GM19238 (cell line): ENCODE measurements around the gene NUMBL.
A peak's percentile ranks its signal among the peaks of the same experiment; 100 is the strongest.

Experiments used
- DNase-seq: peaks from one replicate; pipeline ENCODE4 v3.0.0; 2011; ENCODE audit warnings: low spot score; ENCODE audit not compliant: insufficient read length

The NUMBL gene

DNA sequence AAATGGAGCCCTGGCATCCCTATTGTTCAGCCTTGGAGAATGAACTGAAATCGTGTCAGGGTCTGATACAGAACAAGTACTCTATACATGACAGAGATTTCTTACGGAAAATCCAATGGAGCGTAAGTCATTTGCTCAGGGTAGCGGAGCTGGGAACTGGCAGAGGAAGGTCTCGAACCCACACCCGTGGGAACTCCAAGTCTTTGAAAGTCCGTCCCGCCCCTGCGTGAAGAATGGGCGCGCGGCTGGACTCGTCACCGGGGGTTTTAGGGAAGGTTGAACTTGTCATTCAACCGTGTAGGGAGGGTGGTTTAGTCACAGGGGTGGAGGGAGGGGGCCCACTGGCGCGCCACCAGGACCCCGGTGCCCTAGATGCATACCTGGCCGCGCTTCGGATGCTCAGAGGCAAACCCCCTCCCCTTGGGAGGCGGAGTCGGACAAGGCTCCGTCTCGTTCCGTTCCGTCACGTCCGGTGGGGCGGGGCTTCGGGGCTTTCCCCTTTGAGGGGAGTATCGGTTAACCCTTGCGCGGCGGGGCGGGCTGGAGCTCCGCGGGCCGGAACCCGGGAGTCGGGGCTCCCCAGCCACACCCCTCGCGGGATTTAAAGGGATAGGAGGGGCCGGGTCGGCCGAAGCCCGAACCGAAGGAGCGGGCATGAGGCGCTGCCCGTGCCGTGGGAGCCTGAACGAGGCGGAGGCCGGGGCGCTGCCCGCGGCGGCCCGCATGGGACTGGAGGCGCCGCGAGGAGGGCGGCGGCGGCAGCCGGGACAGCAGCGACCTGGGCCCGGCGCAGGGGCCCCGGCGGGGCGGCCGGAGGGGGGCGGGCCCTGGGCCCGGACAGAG lies 26.3 kb upstream of the NUMBL start, which contains the start of the genes COQ8B and ITPKC:
Gene COQ8B, minus strand, starts transcription at position 405 of the 843 bp plus-strand sequence. CDS start 2,254 bp downstream, outside the sequence.
Gene ITPKC, plus strand, starts transcription at position 631 of the 843 bp plus-strand sequence. Its CDS starts 24 bp downstream, at position 655.
- DNase-seq = peak; percentile 97

- no peak for DNase-seq
These were observed 25.6 kb upstream of the NUMBL start for GRCh38 chr19:40716031-40716481.

- peak; percentile 94 for DNase-seq
These were observed 24.2 kb upstream of the NUMBL start for GRCh38 chr19:40714441-40715299.

GRCh38 chr19:40713939-40714338 lies 23.5 kb upstream of the NUMBL start:
- no peak for DNase-seq

DNA sequence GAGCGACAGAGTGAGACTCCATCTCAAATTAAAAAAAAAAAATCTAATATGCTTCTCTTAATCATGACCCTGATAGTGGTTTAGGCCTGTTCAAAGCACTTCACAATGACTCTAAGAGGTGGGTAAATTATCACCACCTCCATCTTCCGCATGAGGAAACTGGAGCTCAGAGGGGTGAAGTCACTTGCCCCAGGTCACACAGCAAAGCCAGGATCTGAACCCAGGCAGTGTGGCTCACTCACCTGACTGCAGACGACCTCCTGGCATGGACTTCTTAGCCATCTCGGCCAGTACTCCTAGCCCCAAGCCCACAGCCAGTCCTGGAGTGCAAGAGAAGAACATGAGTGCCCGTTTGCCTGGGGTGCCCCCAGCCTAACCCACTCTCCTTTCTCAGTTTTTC lies 19.4 kb upstream of the NUMBL start:
- no peak for DNase-seq

DNA sequence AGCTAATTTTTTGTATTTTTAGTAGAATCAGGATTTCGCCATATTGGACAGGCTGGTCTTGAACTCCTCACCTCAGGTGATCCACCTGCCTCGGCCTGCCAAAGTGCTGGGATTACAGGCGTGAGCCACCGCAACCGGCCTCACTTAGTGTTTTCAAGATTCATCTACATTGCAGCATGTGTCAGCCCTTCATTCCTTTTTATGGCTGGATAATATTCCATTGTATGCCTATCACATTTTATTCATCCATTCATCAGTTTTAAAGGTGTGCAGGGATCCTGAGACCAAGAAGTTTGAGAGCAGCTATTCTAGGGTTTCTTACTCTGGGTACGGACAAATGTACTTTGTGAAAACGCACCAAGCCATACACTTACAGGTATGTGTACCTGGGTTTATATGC lies 17.2 kb upstream of the NUMBL start:
- no peak for DNase-seq

DNA sequence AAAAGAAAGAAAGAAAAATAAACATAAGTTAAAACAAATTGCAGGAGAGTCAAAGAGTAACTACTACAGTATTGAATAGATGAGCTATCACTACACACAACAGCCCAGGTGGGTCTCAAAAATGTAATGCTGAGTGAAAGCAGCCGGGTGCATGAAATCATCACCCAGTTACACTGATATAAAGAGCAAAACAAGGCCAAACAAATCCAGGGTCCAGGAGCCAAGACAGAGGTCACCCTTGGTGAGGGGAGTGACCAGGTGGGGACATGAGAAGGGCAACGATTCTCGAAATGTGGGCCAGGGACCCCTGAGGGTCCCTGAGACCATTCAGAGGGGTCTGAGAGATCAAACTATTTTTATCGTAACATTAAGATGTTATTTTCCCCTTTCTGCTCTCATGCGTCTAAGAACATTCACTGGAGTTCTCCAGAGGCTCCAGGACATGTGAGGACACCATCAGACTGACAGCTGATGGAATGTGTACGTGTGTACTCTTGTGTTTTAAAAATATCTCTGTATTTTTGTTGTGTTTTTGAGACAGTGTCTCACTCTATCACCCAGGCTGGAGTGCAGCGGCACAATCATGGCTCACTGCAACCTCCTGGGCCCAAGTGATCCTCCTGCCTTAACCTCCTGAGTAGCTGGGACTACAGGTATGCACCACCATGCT lies 15.6 kb upstream of the NUMBL start:
- no peak for DNase-seq

DNA sequence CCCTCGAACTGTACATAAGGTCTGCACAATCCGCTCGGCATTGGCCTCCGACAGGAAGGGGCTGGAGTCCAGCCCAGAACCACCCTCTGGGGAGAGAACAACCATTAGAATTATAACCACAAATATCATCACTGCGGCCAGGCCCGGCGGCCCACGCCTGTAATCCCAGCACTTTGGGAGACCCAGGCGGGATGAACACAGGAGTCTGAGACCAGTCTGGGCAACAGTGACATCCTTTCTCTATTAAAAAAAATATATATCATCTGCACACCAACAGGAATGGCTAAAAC lies 14.9 kb upstream of the NUMBL start:
- DNase-seq = no peak

GRCh38 chr19:40704491-40705361 lies 14.3 kb upstream of the NUMBL start:
- DNase-seq = no peak

DNA sequence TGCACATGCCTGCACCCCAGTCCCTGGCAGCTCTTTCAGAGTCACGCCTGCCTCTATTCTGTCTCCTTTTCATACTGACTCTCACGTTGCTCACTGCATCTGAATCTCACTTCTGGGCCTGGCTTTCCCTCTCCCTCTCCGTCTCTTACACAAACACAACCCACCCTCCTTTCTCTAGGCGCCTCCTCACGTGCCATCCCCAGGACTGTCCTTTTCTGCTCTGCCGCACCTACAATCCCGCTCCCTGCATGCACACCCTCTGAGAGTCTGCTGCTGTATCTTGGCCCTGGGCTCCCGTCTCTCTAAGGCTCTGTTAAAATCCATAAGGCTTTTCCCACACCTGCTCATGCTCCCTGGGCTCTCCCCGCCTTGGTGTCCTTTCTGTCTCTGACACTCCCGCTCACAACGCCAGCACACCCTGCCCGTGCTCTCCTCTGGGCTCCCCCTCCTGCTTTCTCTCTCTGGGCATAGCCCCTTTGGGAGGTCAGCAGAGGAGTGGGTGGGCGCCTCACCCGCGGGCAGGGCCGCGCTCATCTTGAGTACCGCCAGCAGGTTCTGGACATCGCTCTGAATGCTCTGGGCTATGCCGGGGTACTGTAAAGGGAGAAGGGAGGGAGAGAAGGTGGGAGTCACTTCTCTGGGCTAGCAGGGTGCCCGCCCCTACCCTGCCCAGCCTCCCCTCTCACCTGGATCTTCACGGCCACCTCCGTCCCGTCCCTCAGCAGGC lies 12.7 kb upstream of the NUMBL start:
- DNase-seq = no peak

- DNase-seq = no peak
These were observed 12.0 kb upstream of the NUMBL start for GRCh38 chr19:40702337-40703012.

DNA sequence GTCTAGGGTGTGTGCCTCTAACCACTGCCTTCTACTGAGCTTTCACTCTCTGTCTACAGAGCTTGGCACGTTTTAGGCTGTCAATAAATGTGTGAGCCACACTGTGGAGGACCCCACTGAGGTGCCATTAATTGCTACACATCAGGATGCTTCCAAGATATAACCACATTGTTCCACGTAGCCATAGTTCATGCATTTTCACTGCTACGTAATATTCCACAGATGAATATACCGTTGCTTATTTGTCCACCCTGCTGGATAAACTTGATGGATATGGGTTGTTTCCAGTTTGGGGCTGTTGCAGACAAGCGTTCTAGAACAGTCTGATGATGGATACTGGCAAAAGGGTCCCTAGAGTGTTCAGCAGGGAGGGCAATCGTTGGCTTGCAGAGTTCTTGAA lies 11.3 kb upstream of the NUMBL start:
- DNase-seq = no peak

GRCh38 chr19:40700083-40700482 lies 9.6 kb upstream of the NUMBL start:
- DNase-seq = no peak

- DNase-seq = no peak
These were observed 6.6 kb upstream of the NUMBL start for GRCh38 chr19:40697007-40697406.

GRCh38 chr19:40695881-40696280 lies 5.4 kb upstream of the NUMBL start:
- no peak for DNase-seq

- no peak for DNase-seq
These were observed 3.4 kb upstream of the NUMBL start for GRCh38 chr19:40693896-40694295.

DNA sequence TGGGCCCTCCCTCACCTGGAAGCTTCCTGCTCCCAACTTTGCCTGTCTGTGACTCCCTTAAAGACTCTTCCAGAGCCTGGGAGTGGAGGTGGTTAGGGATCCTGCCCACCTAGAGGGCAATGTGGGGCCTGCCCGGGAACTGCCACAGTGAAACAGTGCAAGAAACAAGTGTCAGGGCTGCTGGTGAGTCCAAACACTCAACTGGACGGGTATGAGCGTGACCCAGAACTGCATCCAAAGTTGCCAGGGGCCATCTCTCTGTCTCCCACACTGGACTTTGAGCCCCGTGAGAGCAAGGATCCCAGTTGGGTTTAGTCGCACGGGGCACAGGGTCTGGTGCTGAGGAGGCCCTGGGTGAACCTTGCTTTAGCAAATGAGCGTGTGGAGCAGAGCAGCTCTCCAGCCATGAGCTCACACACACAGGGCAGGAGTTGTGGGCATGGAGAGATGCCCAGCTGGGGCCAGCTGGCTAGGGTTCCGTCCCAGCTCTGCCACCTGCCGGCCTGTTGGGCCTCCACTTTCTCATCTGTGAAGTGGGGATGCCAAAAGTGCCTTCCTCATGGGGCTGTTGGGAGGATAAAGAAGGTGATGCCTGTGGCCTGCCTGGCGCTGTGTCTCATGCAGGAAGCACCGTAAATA lies 2.8 kb upstream of the NUMBL start:
- DNase-seq = no peak

- DNase-seq = no peak
These were observed 1.7 kb upstream of the NUMBL start for GRCh38 chr19:40692212-40692551.
